HUES6 (cell line): ENCODE measurements around the gene CDKAL1.

Experiments used
- H3K27ac ChIP-seq: 2 replicates; pipeline ENCODE4 v1.7.0; 2013; ENCODE audit warnings: low read depth, mild to moderate bottlenecking, low read length, inconsistent platforms
- H3K27me3 ChIP-seq: 2 replicates; pipeline ENCODE4 v1.6.1; 2013; ENCODE audit warnings: low read length; ENCODE audit not compliant: control insufficient read depth, insufficient read depth
- H3K36me3 ChIP-seq: 2 replicates; pipeline ENCODE4 v1.6.1; 2013; ENCODE audit warnings: low read length; ENCODE audit not compliant: control insufficient read depth, insufficient read depth
- H3K4me1 ChIP-seq: 2 replicates; pipeline ENCODE4 v1.6.1; 2013; ENCODE audit warnings: low read length; ENCODE audit not compliant: control insufficient read depth, insufficient read depth
- H3K4me3 ChIP-seq: 2 replicates; pipeline ENCODE4 v1.5.1; 2013; ENCODE audit warnings: low read depth, low read length
- H3K9ac ChIP-seq: one replicate; pipeline ENCODE4 v1.6.1; 2013; ENCODE audit warnings: mild to moderate bottlenecking, low read length
- H3K9me3 ChIP-seq: 2 replicates; pipeline ENCODE4 v1.6.1; 2013; ENCODE audit warnings: low read depth, low read length; ENCODE audit not compliant: control insufficient read depth, insufficient read depth

The CDKAL1 gene

DNA sequence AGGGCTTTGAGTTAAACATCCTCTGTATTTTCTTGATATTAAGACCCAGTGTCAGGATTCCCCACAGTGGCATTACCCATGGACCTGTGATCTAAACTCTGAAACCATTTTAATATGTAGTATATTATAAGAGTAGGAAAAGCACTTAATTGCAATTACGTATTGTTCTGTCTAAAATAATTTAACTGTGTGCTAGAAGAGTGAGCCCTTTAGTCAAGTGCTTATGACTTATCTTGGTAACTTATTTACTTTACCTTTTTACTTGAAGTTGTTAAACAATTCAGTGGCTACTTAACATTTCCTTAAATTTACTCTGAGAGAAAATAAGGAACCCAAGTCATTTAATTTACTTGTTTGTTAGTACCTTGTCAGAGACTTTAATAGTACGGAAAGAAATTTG is 173.6 kb downstream of the CDKAL1 start:
- Histone ChIP-seq H3K4me1 (peaks cover 12% of the 10 kb centered on the region), H3K27ac (no peak overlapping the region), H3K9me3 (no peaks in the 10 kb centered on the region), H3K4me3 (no peak overlapping the region), H3K36me3 (no peaks in the 10 kb centered on the region), H3K9ac (no peak overlapping the region), H3K27me3 (no peaks in the 10 kb centered on the region)

DNA sequence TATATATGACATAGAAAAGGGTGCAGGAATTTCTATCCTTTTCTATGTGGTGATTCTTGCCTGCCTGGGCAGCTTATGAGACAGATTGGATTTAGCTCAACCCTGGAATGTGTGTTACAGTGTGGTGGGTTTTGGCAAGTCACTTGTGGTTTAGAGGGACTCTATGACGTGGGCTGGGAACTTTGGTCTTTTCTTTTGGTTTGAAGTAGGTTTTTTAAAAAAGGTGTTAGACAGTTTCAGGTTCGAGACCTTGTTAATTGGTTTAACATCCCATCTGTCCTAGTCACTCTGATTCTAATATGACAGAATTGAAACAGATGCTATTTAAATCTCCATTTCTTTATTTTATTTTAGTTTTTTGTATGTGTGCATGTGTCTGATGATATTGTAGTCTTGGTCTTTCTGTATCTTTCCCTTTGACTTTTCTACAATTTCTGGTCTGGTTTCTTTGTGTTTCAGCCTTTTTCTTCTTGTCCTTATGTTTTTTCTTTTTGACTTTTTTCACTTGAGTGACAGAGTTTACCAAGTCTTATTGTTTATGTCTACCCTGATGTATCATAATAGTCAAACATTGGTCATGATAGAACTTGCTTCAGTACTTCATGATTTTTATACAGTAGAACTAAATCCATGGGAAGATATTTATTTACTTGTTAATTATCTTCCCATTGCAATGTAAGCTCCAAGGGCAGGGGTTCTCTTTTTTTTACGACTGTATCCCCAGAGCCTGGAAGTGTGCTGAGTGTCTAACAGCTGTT is 174.3 kb downstream of the CDKAL1 start:
- H3K27me3 ChIP-seq, result no peaks in the 10 kb centered on the region
- no peak overlapping the region for H3K27ac ChIP-seq
- peaks cover 11% of the 10 kb centered on the region for H3K4me1 ChIP-seq
- no peak overlapping the region for H3K9ac ChIP-seq
- H3K4me3 ChIP-seq, result no peak overlapping the region
- H3K9me3 ChIP-seq, result no peaks in the 10 kb centered on the region
- no peaks in the 10 kb centered on the region for H3K36me3 ChIP-seq

DNA sequence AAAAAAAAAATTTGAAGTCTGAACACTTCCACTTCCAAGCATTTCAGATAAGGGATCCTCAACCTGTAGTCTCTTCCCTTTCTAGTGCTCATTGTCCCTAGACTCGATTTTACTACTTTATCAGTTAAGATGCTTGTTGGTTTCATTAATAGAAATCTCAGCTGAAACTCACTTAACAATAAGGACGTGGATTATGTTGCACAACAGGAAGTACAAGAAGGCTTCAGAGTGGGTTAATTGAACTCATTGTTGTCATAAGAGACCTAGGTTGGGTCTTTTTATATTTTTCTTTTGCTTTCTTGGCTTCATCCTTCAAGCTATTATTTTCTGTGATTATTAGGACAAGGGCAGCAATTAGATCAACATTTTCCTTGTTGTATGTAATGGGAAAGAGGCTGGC is 175.2 kb downstream of the CDKAL1 start:
- Histone ChIP-seq H3K9me3 (no peaks in the 10 kb centered on the region), H3K4me3 (no peak overlapping the region), H3K9ac (no peak overlapping the region), H3K27me3 (no peaks in the 10 kb centered on the region), H3K27ac (no peak overlapping the region), H3K4me1 (peaks cover 6% of the 10 kb centered on the region), H3K36me3 (no peaks in the 10 kb centered on the region)

DNA sequence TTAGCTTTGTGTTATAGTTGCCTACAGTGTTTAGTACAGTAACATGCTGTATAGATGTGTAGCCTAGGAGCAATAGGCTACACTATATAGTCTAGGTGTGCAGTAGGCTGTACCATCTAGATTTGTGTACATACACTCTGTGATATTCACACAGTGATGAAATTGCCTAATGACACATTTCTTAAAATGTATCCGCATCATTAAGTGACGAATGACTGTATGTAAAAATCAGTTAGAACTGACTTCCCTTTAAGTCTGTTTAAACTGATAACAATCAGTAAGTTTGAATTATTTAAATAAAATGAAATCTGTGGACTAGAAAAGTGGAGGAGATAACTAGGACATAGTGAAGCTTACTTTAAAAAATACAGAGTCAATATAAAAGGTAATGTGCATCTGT is 176.1 kb downstream of the CDKAL1 start:
- H3K36me3 ChIP-seq, result no peaks in the 10 kb centered on the region
- no peak overlapping the region for H3K27ac ChIP-seq
- H3K27me3 ChIP-seq, result no peaks in the 10 kb centered on the region
- H3K4me1 ChIP-seq, result peaks cover 6% of the 10 kb centered on the region
- H3K9ac ChIP-seq, result no peak overlapping the region
- H3K9me3 ChIP-seq, result no peaks in the 10 kb centered on the region
- H3K4me3 ChIP-seq, result no peak overlapping the region

DNA sequence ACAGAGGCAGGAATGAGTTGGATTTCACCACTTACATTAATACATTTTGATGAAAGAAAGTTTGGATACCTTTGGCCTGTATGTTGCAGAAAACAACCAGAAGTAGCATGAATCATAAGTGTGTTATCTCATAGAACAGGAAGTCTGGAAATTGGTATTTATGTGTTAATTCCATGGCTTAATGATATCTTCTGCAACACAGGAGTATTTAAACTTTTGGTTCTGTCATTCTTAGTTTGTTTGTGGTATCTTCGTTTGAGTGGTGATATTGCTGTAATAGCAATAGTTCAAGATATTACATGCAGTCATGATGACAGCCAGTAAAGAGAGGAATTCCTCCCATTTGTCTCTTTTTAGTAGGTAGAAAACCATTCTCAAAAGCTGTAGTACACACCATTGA is 177.3 kb downstream of the CDKAL1 start:
- Histone ChIP-seq H3K9me3 (no peaks in the 10 kb centered on the region), H3K4me3 (no peak overlapping the region), H3K27me3 (no peaks in the 10 kb centered on the region), H3K36me3 (no peaks in the 10 kb centered on the region), H3K27ac (no peak overlapping the region), H3K9ac (no peak overlapping the region), H3K4me1 (peaks cover 6% of the 10 kb centered on the region)

DNA sequence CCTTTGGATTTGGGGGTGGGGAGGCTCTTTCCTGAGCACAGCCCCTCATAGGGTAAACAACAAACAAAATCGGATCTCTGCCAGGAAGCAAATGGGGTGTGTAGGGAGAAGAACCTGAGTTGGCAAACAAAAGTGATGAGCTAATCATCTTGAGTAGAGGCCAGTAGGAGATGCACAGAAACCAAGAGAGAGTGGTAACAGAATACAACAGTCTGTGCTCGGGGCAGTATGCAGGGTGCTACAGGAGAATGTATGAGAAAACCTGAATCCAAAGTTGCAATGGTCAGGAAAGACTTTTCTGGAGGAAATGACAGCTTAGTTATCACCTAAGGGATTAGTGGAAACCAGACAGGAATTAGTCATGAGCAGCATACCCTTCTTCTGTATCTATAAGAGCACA is 177.8 kb downstream of the CDKAL1 start:
- peaks cover 6% of the 10 kb centered on the region for H3K4me1 ChIP-seq
- H3K27ac ChIP-seq, result no peak overlapping the region
- H3K9ac ChIP-seq, result no peak overlapping the region
- no peaks in the 10 kb centered on the region for H3K27me3 ChIP-seq
- H3K36me3 ChIP-seq, result no peaks in the 10 kb centered on the region
- no peak overlapping the region for H3K4me3 ChIP-seq
- no peaks in the 10 kb centered on the region for H3K9me3 ChIP-seq

DNA sequence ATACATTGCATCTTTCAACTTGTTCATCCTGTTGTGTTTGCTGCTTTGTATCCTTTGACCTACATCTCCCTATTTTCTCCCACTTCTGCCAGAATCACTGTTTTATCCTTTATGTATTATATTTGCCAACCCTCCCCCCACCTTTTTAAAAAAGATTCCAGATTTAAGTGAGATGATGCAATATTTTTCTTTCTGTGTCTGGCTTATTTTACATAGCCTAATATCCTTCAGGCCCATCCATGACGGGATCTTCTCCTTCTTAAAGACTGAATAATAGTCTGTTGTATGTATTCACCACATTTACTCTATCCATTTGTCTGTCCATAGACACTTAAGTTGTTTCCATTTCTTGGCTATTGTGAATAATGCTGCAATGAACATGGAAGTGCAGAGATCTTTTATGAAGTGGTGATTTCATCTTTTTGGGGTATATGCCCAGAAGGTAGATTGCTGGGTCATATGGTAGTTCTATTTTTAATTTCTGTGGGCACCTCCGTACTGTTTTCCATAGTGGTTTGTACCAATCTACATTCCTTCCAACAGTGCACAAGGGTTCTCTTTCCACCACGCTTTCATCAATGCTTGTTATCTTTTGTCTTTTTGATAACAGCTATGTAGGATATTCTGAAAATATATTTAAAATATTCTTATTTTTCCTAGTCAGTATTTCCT is 181.0 kb downstream of the CDKAL1 start:
- Histone ChIP-seq H3K4me3 (no peak overlapping the region), H3K4me1 (peaks cover 10% of the 10 kb centered on the region; the same call in 1 of the 2 replicates), H3K9ac (no peak overlapping the region), H3K27ac (no peak overlapping the region), H3K27me3 (no peaks in the 10 kb centered on the region), H3K36me3 (no peaks in the 10 kb centered on the region), H3K9me3 (no peaks in the 10 kb centered on the region)

DNA sequence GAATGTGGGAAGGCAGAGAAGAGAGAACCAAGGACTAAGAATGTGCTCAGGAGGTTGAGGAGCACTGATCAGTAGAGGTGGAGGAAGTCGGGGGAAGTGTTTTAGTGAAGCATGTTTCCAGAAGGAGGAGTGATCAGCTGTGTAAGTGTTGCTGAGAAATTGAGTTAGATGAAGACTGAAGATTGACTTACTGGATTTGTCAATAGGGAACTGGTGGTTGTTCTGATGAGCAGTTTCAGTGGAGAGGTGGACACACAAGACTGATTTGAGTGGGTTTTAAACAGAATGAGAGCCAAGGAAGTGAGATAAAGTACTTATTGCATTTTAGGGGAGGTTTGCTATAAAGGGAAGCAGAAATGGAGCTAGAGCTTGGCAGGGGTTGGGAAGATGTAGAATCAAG is 182.6 kb downstream of the CDKAL1 start:
- Histone ChIP-seq H3K27ac (no peak overlapping the region), H3K9ac (no peak overlapping the region), H3K4me3 (no peak overlapping the region), H3K9me3 (no peaks in the 10 kb centered on the region), H3K4me1 (peaks cover 7% of the 10 kb centered on the region; the same call in 1 of the 2 replicates), H3K27me3 (no peaks in the 10 kb centered on the region), H3K36me3 (no peaks in the 10 kb centered on the region)

DNA sequence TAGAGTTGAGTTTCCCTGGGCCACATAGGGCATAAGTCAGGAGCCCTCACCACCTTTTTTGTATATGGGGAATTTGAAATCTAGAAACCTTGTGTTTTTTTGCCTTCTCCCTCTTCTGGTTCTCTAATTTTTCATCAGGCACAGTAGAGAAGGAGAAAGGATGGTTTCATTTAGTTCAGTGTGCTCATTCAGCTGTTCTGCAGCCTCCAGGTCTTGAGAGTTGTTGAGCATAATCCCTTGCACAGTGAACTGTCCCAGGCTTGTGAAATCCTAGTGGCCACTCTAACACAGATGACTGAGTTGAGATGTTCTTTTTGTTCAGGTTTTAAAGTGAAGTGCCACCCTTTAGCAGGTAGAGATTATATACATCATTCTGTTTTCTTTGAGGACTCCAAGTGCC is 183.5 kb downstream of the CDKAL1 start:
- Histone ChIP-seq H3K36me3 (no peaks in the 10 kb centered on the region), H3K4me3 (no peak overlapping the region), H3K27me3 (no peaks in the 10 kb centered on the region), H3K9ac (no peak overlapping the region), H3K27ac (no peak overlapping the region), H3K4me1 (0 out of 2 replicates have a peak, but pooled peaks cover 4% of the 10 kb centered on the region), H3K9me3 (no peaks in the 10 kb centered on the region)

DNA sequence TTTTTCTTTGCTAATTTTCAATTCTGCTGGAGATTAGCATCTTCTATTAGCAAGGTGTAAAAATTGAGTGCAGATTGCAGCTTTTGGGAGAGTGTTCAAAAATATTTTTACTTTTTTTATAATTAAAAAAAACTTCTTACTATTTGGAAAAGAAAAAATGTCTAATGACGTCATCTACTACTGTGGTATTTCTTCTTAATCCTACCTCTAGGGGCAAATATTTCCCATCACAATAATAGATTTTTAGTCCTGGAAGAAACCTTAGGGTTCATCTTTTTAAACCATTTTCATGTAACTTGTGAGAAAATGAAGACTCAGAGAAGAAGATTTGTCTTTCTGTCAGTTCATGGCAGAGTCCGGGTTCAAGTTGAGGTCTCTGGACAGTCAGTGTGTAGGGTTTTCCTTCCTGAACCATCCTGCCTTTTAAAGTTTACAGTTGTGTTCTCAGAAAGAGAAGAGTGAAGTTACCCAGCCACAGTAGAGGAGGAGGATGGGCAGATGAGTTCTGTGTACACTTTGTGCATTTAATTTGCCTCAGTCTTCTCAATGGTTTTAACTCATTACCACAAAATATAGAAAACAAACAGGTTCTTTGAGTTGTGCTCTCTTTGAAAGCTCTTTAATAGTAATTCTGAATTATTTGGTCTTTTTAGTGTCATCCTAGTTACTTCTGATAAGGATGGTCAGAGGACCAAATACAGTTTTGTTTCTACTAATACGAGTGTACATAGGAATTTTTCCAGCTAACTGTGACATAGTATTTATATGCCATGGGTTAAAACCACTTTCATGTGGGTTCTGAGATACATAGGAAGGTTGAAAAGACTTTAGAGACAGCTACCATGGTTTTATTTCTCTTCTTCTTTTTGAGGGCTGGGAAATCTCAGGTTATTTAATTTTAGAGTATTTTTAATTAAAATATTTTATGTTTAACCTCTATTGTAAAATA is 184.7 kb downstream of the CDKAL1 start:
- Histone ChIP-seq H3K36me3 (no peaks in the 10 kb centered on the region), H3K27ac (no peak overlapping the region), H3K4me1 (peaks cover 13% of the 10 kb centered on the region; the same call in 1 of the 2 replicates), H3K9ac (no peak overlapping the region), H3K27me3 (no peaks in the 10 kb centered on the region), H3K9me3 (no peaks in the 10 kb centered on the region), H3K4me3 (no peak overlapping the region)

DNA sequence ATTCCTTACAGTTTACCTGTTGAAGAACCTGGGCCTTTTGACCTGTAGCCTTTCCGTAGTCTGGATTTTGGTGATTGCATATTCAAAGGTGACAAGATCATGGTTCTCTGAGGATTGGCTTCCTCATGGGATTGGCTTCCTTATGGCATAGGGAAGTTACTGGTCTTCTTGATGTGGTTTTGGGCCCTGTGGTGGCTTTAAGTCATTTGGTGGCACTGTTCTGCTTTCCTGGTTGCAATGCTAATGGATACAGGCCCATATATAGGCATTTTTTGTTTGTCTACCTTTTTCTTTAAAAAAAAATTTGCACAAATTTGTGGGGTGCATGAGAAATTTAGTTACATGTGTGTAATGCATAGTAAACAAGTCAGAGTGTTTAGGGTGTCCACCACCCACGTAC is 185.7 kb downstream of the CDKAL1 start:
- Histone ChIP-seq H3K4me3 (no peak overlapping the region), H3K9ac (no peak overlapping the region), H3K27ac (no peak overlapping the region), H3K36me3 (no peaks in the 10 kb centered on the region), H3K4me1 (peaks cover 21% of the 10 kb centered on the region), H3K27me3 (no peaks in the 10 kb centered on the region), H3K9me3 (no peaks in the 10 kb centered on the region)
